Pancreas (tissue), 10 donors: ENCODE data around the gene EFCAB8. TPM values are rescaled to one million over a fixed set of nuclear protein-coding genes. Genes with fewer than 3 reads are reported as not detected.

Experiments
- ATAC-seq, 4 donors: fragments of 200-7000 bp; cut with Tn5 transposase; one replicate each; pipeline versions ENCODE4 v1.8.0 to v1.9.1; 2020; ENCODE audit warnings: mild to moderate bottlenecking in 4 of 4, moderate library complexity in 4 of 4
- DNase-seq, 6 donors: peaks; one replicate each; pipeline ENCODE4 v3.0.0-alpha.2; 2020
- FAIRE-seq: peaks from 2 replicates; lab custom pipeline; 2012; peaks lifted over from hg19 to GRCh38; lab: Jason Lieb, UNC
- H3K27ac ChIP-seq, 4 donors: fragments of 200-600 bp; sonication (generic); 1 replicate in 3 of 4; 2 replicates in 1 of 4; pipeline versions ENCODE4 v1.5.0 to v1.8.0; 2020
- H3K27me3 ChIP-seq, 4 donors: fragments of 200-600 bp; one replicate each; pipeline ENCODE4 v1.8.0; 2021
- H3K36me3 ChIP-seq, 3 donors: fragments of 200-600 bp; sonication (generic) in 1 of 3; one replicate each; pipeline versions ENCODE4 v1.5.0 to v1.8.0; 2020 to 2021
- H3K4me1 ChIP-seq, 3 donors: fragments of 200-600 bp; one replicate each; pipeline ENCODE4 v1.8.0; 2021
- H3K4me3 ChIP-seq, 4 donors: fragments of 200-600 bp; sonication (generic) in 2 of 4; one replicate each; pipeline versions ENCODE4 v1.5.0 to v1.8.0; 2020 to 2021
- H3K9me3 ChIP-seq, 4 donors: fragments of 200-600 bp; one replicate each; pipeline ENCODE4 v1.8.0; 2021
- CTCF ChIP-seq, 4 donors: fragments of 200-600 bp; sonication (generic) in 3 of 4; IDR thresholded peaks; one replicate each; pipeline versions ENCODE4 v1.5.0 to v1.8.0; 2021; ENCODE audit warnings: antibody characterized with exemption in 4 of 4
- WGBS, 2 donors: extraction: QIAGEN DNeasy Blood & Tissue Kit; methylation state at CpG; one replicate each; pipeline ENCODE4 v1.1.7; 2013; 5-methylcytosine and 5-hydroxymethylcytosine counted together
- intact Hi-C, 3 donors: fragments of 100-400 bp; cut with DNase I; formaldehyde crosslinking; loops; one replicate each; pipeline versions ENCODE4 v1.11.1 to v1.14.2; 2022
- polyA plus RNA-seq, 2 donors: library from polyadenylated mRNA; stranded (reverse); fragments of 200-250 nt; gene quantifications; one replicate each; pipeline ENCODE4 v1.2.3, GENCODE V29; 2013
- total RNA-seq, 6 donors: library from RNA; stranded (reverse); fragmentation: NEBNext Ultra II Directional in 4 of 6; extraction: Animal tissue kit (Norgen Biotek cat#: 25700) in 4 of 6; gene quantifications; one replicate each; pipeline versions ENCODE4 v1.2.1 to v1.2.4, GENCODE V29; 2021 to 2023
- donor health status: healthy with polysubstance abuse.
- donor health status: DM: no; HTN: no; CAD: no; lungs with moderate emphysema.
- donor health status: DM: no; HTN: no; CAD: no.
- donor health status: control.
- donor health status: control.
- donor health status: Bipolar disorder and iron deficiency.
- donor health status: DM: yes; HTN: yes; CAD: no.
- donor health status: DM: no; HTN: no; CAD: no.
- donor health status: DM: no; HTN: no; CAD: no.
- donor health status: DM: yes; HTN: yes; CAD: no.

The EFCAB8 gene
- total and polyA plus RNA-seq, 8 donors: 0.12 to 0.35 (median 0.19) TPM; not detected in 1

DNA sequence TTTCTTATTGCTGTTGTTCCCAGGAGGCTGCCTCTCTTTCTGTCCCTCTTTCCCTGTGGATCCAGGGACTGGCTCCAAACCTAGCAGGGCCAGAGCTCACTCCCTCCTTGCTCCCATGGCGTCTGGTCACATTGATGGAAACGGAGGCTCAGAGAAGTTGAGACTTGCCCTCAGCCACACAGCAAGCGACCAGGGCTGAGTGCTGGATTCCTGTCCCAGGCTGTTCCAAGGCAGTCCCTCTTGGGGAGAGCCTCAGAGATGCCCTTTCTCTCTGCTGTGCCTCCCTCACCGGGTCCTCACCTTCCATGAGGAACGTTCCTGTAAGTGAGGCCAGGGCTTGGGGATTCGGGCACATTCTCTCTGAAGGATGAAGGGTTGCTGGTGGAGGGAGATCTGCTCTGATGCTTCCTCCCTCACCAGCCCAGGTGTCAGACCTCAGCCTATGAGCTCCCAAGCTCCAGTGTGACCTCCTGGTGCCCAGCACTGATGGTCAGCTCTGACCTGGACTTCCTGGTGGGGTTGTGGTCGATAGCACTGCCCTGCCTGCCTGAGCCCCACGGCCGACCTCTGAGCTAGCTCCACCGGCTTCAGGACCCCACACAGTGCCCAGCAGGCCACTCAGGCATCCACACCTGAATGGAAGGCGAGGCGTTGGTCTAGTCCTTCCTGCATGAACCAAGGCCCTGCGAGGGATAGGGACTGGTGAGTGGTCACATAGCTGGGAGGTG is 118.7 kb downstream of the EFCAB8 start:
- intact Hi-C loops: no loop called here
- ATAC-seq: no peak
- DNase-seq: no peak

GRCh38 chr20:32978009-32978335 is 119.2 kb downstream of the EFCAB8 start:
- DNase-seq (peak in 1 of 6 donors; percentile 33), ATAC-seq (no peak), FAIRE-seq (no peak)
- intact Hi-C loops: no loop called here
- no peaks in the 10 kb centered on the region for H3K27me3 ChIP-seq
- no peak overlapping the region for H3K4me3 ChIP-seq
- no peak overlapping the region for H3K27ac ChIP-seq
- no peaks in the 10 kb centered on the region for H3K9me3 ChIP-seq
- no peaks in the 10 kb centered on the region for H3K36me3 ChIP-seq
- 64 to 70% methylated on average over 7 of the region's 7 CpGs for WGBS, 2 donors
- no peak for TF ChIP-seq CTCF (IDR thresholded peaks at IDR 0.05)
- H3K4me1 ChIP-seq: no peaks in the 10 kb centered on the region

More for the DNA sequence above, 118.7 kb downstream of the EFCAB8 start:
- no peak for TF ChIP-seq CTCF (IDR thresholded peaks at IDR 0.05)
- H3K9me3 ChIP-seq: no peaks in the 10 kb centered on the region
- H3K27ac ChIP-seq: no peak overlapping the region
- 63 to 76% methylated on average over 13 of the region's 13 CpGs for WGBS, 2 donors
- H3K36me3 ChIP-seq: no peaks in the 10 kb centered on the region
- H3K27me3 ChIP-seq: no peaks in the 10 kb centered on the region
- no peak for FAIRE-seq
- no peak overlapping the region for H3K4me3 ChIP-seq
- no peaks in the 10 kb centered on the region for H3K4me1 ChIP-seq

- Histone ChIP-seq H3K4me1 (no peaks in the 10 kb centered on the region), H3K36me3 (no peaks in the 10 kb centered on the region), H3K4me3 (no peak overlapping the region), H3K27ac (no peak overlapping the region), H3K9me3 (no peaks in the 10 kb centered on the region), H3K27me3 (no peaks in the 10 kb centered on the region)
- no peak for TF ChIP-seq CTCF (IDR thresholded peaks at IDR 0.05)
- intact Hi-C loops: no loop called here
- ATAC-seq (no peak), DNase-seq (no peak), FAIRE-seq (no peak)
- 59 to 63% methylated on average over 9 of the region's 9 CpGs for WGBS, 2 donors
Measured at GRCh38 chr20:32979201-32979998, 120.7 kb downstream of the EFCAB8 start.

GRCh38 chr20:32980131-32980941 is 121.6 kb downstream of the EFCAB8 start:
- Histone ChIP-seq H3K9me3 (no peaks in the 10 kb centered on the region), H3K4me1 (no peaks in the 10 kb centered on the region), H3K27ac (no peak overlapping the region), H3K36me3 (no peaks in the 10 kb centered on the region), H3K4me3 (no peak overlapping the region), H3K27me3 (no peaks in the 10 kb centered on the region)
- TF ChIP-seq CTCF (IDR thresholded peaks at IDR 0.05): no peak
- ATAC-seq (no peak), FAIRE-seq (no peak), DNase-seq (no peak)
- WGBS, 2 donors: 73 to 81% methylated on average over 19 of the region's 19 CpGs
- intact Hi-C loops: no loop called here
